SIG-M5 treated with dmso at 0.1 percent for 504 hours (cell line): Measurements from ENCODE around the gene DCAF16.

Source experiments
- DNase-seq: peaks from one replicate; lab custom pipeline; 2025; ENCODE audit not compliant: unreplicated experiment; lab: John Stamatoyannopoulos, UW

Gene DCAF16

DNA sequence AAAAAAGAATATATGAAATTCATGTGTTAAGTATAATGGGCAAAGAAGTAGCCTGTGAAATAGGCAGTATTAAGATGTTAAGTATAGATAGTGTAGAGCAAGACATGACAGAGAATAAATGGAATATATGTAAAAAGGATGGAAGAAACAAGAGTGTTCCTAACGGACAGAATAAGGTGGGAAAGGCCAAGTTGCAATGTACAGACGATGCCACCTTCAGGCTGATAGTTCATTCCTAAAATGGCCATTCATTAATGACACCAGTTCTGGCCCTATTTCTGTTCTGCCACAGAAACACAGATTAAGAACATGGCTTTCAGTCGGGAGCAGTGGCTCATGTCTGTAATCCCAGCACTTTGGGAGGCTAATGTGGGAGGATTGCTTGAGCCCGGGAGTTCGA lies 24.7 kb downstream of the DCAF16 start:
- DNase-seq, result no peak

DNA sequence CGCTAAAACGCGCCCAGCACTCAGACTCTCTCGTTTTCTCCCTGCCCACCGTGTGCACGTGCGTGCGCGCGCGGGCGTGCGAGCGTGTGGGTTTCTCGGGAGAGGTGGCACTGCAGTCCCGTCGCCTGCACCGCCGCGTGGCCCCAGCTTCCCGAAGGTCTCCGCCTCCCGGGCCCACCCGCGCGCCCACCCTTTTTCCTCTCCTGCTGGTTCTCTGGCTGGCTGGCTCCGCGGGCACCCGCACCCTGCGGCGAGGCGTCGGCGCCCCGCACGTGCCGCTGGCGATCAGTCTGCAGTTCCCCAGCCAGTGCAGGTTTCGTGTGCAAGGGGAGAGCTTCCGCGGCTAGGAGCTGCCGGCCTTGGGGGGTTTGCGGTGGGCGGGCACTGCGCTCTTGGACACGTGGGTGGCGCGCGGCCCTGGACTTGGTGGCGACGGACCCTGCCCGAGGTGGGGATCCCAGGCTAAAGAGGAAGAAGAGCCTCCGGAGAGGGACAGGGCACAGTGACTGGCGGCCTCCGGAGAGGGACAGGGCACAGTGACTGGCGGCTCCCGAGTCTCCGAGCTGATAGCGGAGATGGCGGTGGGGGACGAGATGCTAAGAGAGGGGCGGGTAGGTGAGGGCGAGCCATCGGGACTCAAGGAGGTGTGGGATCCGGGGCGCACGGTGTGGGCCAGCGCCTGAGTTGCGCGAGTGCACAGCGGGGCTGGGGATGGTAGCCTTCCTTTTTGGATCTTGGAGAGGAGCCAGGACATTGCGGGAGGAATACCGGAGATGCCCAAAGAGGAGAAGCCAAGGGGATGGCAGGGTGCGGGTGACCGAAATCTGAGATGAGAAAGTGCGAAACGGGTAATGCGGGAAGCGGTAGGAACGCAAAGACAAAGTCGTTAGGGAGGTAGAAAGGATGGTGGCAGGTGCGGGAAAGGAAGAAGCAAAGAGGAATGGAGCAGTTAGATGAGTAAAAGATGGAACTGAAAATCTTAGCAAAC lies 29.0 kb downstream of the DCAF16 start, which contains the start of gene FAM184B:
FAM184B (minus strand) TSS at position 322 of the 988 bp plus-strand sequence. CDS start 322 bp downstream, outside the sequence.
- DNase-seq, result no peak

DNA sequence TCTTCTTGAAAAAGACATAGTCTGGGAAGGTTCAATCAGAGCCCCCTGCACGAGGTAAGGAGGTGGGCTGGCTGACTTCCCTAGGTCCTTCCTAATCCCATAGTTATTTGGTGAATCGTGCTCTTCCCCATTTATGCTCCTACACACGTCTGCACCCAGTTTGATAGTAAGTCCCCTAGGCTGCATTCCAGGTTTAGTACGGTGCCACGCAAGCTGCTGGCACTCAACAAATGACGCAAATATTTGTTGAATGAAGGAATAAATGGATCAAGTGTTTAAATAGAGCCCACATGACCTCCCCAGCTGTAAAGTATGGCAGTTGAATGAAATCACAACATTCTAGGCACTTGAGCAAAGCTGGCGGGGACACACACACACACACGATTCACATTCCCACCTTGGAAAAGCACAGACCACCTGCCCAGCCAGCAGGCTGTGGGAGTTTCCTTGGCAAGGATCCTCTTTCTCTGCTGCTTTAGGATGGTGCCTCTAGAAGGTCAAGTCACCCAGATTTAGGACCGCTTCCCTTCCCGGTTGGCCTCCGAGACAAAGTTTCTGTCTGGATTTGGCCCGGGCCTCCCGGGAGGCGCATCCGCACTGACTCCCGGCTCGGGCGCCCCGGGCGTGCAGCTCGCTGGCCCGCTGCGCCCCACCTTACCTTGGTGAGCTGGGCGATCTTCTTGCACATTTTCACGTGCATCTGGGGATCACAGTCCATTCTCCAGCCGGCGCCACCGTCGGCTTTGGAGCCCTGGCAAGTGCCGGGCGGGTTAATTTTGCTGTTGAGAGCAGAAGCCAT lies 29.9 kb downstream of the DCAF16 start:
- DNase-seq, result no peak

DNA sequence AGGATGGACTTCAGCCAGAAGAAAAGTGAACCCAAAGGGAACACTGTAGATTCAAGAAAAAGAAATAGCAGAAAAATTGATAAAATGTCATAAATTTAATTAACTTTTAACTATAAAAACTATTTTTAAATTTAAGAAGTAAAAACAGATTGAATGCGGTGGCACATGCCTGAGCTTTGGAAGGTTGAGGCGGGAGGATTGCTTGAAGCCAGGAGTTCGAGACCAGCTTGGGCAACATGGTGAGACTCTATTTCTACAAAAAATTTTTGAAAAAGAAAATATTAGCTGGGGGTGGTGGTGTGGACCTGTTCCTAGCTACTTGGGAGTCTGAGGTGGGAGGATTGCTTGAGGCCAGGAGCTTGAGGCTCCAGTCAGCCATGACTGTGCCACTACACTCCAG lies 32.1 kb downstream of the DCAF16 start:
- no peak for DNase-seq

DNA sequence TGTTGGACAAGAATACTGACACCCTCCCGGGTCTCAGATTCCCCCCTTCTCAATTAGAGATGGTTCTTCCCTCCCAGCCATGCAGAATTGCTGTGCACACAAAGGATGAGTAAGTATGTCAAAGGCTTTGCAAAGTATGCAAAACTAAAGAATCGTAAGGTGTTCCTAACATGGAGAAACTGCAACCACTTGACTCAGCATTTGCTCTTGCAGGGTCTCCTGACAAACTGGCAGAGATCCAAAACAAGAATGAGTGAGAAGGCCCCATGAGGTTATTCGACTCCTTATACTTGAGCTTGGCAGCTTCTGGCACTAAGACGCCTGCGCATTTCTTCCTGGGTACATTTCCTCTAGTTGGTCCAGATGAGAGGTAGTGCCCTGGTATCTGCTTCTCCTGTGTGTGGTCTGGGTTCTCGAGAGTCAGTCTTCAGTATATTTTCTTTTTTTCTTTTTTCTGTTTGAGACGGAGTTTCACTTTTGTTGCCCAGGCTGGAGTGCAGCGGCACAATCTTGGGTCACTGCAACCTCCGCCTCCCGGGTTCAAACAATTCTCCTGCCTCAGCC lies 37.3 kb downstream of the DCAF16 start:
- DNase-seq, result no peak

DNA sequence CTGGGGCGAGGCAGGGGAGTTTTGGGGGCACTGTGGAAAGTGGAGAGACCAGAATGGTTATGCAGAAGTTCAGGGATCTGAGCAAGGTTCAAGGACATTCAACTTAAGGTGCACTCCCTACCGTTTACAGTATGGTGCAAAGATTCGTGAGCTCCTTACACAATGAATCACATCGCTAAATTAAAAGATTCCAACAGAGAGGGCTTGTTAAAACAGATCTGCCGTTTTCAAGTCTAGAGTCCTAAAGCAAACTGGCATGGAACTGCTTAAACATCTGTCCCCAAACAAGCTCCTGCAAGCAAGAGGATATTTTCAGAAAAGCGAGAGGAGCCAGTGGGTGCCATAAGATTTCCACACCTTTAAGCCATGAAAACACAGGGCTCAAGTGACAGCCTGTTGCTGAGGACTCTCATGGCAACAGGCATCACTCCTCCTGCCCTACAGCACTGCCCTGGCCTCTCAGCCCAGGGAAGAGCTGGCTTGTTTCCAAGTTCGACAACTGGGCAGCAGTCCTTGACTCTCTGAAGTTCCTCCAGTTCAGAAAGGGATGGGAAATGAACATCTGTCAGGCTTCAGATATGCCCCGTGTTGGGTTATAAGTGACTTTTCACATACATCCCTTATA lies 39.2 kb downstream of the DCAF16 start:
- no peak for DNase-seq

DNA sequence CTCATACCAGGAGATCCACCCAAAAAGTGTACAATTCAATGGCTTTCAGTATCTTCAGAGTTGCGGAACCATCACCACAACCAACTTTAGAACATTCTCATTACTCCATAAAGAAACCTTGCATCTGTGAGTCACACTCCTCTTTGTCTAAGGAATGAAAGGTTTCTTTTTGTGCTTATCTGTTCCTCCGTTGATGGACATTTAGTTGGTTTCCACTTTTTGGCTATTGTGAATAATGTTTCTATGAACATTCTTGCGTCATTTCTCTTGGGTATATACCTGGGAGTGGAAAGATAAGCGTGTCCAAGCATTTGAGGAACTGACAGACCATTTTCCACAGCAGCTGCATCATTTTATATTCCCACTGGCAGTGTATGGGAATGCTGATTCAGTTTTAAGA lies 39.7 kb downstream of the DCAF16 start:
- no peak for DNase-seq

DNA sequence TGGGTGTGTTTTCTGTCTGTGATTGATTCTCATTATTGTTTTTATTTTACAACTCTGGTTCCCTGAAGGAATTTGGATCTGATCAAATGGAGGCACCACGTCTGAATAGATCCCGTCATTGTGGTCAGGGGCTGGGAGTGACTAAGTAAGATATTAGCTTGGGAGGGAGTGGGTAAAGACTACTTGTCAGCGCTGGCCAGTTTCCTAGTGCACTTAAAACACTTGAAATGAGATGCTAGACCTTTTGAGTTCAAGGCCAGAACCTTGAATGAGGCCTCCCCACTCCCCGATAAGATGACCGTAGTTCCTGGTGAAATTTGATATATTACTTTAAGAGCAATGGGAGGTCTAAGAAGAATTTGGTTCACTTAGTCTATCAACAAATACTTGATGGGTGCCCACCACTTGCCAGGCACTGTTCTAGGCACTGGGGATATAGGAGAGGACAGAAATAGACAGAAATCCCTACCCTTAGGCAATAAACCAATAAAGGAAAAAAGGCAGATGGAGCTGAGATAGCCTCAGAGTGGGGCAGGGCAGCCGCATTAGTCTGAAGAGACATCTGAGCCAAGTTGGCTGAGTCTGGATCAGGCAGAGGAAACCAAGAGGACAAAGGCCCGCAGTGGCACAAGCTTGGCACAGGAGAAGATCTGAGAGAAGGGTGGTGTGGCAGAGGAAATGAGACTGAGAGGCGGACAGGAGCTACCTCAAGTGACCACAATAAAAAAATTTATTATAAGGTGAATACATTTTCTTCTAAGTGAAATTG lies 41.0 kb downstream of the DCAF16 start:
- DNase-seq, result no peak

DNA sequence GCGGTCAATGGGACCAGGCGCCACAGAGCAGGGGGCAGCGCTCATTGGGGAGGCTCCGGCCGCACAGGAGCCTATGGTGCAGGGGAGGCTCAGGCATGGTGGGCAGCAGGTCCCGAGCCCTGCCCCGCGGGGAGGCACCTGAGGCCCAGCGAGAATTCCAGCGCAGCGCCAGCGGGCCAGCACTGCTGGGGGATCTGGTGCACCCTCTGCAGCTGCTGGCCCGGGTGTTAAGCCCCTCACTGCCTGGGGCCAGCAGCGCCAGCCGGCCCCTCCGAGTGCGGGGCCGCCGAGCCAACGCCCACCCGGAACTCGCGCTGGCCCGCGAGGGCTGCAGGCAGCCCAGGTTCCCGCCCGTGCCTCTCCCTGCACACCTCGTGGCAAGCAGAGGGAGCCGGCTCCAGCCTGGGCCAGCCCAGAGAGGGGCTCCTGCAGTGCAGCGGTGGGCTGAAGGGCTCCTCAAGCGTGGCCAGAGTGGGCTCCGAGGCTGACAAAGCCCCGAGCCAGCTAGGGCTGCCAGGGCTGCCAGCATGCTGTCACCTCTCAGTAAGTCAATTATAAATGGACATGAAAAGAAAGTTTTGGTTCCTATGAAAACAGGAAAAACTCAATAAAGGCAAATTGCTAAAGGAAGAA lies 43.6 kb downstream of the DCAF16 start:
- DNase-seq, result no peak

DNA sequence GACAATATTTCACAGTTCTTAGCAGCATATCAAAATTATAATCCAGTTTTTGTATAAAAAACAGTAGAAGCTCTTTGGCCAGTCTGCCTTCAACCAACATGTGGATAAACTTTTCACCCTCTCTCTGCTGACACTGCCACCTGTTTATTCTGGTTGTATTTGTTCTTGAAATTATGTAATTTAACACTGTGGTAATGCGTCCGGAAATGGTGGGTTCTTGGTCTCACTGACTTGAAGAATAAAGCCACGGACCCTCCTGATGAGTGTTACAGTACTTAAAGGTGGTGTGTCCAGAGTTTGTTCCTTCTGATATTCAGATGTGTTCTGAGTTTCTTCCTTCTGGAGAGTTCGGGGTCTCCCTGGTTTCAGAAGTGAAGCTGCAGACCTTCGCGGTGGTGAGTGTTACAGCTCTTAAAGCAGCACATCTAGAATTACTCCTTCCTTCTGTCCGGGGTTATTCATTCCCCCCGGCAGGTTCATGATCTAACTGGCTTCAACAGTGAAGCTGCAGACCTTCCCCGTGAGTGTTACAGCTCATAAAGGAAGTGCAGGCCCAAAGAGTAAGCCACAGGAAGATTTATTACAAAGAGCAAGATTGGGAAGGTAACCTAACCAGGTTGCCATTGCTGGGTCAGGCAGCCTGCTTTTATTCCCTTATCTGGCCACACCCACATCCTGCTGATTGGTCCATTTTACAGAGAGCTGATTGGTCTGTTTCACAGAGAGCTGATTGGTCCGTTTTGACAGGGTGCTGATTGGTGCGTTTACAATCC lies 44.9 kb downstream of the DCAF16 start:
- DNase-seq, result no peak

DNA sequence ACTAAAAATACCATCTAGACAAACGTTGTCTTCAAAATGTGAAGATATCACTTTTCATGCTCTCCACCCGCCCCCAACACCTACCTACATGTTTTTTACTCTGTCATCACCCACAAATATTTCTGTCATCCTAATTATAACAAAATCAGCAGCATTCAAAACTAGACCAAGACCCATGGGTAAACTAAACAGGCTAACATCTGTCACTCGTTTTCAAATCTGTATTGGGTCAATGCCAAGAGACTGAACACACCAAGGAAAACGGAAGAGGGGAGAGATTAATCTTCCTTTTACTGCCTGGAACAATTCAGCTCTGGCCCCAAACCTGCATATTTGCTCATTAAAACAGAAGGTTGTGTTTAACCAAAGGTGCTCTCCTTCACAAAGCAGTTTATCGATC lies 46.6 kb downstream of the DCAF16 start:
- DNase-seq, result no peak

DNA sequence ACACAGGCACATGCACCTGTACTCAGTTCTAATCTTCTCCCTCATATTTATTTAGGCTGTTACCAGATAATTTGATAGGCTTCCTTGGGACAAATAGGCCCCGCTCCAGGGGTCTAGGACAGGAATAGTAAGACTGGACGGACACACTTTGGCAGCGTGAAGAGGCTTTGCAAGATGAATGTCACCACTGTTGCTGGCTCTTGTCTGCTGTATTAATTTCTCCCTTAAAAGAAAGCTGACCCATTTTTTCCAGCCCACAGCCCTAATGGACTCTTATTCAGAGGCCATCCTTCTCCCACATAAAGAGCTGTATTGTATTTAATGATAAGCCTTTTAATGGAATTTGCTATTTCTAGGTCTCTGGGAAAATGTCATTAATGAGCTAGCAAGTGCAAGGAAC lies 47.1 kb downstream of the DCAF16 start:
- no peak for DNase-seq

DNA sequence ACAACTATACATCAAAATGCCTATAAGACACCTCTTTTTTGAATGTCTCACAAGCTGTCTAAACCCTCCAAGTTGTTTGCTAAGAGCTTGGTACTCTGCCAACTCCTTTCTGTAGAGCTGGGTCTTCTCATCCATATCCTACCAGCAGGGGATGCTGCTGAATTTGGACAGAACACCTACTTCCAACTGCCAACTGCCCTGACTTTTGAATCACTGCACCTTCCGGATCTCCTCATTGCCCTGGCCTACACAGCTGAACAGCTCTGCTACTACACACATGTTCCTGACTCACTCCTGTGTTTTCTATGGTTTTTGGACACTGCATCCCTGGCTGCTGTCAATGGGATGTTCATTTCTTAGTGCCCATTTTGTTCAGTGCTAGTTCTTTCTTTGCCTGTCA lies 47.8 kb downstream of the DCAF16 start:
- DNase-seq, result no peak

DNA sequence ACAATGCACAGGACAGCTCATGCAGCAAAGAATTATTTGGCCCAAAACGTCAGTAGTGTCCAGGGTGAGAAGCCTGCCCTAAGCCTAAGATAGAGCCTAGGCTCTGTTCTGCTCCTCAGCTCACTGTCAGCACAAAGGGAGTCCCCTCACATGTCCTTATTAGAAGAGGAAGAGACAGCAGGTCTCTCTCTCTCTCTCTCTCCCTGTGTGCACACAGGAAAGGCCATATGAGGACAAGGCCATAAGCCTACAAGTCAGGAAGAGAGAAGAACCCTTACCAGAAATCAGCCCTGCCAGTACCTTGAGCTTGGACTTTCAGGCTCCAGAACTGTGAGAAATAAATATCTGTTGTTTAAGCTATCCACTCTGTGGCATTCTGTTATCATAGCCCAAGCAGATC lies 49.5 kb downstream of the DCAF16 start:
- no peak for DNase-seq

DNA sequence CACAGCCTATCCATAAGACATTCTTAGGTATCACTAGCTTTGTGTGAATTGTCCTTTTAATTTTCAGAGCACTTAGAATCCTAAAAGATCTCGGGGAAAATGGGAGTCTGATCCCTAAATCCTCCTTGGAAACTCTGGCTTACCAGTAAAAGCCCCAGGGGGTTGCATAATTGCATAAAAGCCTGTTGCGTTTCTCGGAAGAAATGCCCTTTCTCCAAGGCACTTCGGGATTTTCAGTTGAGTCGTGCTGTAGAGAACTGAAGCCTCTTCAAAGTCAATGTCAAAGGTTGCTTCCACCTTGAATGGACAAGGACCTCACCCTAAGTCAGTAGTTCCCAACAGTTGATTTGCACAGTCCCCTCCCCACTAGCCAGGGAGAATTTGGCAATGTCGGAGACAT lies 49.9 kb downstream of the DCAF16 start:
- no peak for DNase-seq

DNA sequence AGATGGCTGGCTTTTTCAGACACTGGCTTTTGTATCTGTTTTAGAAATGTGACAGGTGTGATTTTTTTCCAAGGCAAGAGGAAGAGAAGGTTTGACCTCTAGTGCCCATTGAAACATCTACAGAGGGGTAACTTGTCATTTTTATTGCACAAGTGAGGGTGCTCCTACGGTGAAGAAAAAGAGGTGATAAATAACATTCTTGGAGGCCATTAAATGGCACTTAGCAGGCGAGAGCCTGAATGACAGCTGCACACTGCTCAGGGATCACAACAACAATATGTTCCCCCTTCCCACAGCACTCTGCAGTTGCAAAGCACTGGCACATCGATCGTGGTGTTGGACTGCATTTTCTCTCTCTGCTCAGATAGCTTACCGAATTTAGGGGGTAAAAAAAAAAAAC lies 52.1 kb downstream of the DCAF16 start:
- no peak for DNase-seq

DNA sequence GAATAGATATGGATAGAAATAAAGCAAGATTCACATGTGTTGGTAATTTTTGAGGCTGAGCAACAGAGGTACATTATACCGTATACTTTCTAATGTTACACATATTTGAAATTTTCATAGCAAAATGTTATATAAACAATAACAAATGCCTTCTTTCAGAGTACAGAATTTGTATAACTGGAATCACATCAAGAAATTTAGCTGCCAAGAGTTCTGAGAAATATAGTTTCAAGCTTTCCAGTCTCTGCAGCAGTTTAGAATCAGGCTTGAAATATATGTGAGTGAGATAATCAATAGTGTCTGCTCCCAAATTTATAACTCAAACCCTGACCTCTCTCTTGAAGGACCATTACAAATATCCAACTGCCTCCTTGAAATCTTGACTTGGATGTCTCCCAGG lies 52.9 kb downstream of the DCAF16 start:
- DNase-seq, result no peak

DNA sequence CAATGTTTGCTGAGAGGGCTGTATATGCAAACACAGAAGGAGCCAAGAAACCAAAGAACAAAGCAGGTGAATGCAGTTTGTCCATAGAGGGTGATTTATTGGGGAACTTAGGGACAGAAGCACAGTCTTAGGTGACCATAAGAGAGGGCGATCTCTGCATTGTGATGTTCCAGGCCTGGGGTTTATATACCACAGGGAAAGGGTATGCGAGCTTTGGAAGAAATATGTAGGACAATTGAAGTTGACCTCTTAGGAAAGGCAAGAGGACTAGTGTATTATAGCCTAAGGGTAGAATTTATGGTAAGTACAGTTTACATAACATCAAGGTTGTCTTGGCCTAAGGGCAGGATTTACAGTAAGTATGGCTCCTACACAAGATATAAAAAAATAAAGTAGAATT lies 56.9 kb downstream of the DCAF16 start:
- DNase-seq, result no peak
